Islet precursor cell (in vitro differentiated cells): Measurements from ENCODE around the gene MRPL58.
"Not testable (repeated sequence)": the region's sequence is repeated elsewhere in the genome, so short reads cannot be mapped to it uniquely, and the experiment has no call there.

Experiments
- DNase-seq: peaks from one replicate; pipeline ENCODE4 v3.0.0-alpha.2; 2018

The MRPL58 gene

GRCh38 chr17:74987909-74988711 lies 24.4 kb upstream of the MRPL58 start:
- peak; percentile 84 for DNase-seq

GRCh38 chr17:74990581-74991105 lies 21.8 kb upstream of the MRPL58 start:
- no peak for DNase-seq

- DNase-seq = no peak
These were observed 20.2 kb upstream of the MRPL58 start for GRCh38 chr17:74992223-74992622.

DNA sequence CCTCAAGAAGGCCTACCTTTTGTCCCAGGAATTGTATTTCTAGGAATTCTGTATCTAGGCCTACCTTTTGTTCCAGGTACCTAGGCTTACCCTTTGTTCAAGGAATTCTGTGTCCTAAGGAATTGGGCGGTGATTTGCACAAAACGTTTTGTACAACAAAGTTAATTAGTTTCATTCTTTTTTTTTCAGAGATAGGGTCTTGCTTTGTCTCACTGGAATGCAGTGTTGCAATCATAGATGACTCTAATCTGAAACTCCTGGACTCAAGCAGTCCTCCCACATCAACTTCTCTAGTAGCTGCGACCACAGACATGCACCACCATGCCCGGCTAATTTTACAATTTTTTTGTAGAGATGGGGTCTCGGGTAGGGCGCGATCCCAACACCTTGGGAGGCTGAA lies 18.0 kb upstream of the MRPL58 start:
- no peak for DNase-seq

DNA sequence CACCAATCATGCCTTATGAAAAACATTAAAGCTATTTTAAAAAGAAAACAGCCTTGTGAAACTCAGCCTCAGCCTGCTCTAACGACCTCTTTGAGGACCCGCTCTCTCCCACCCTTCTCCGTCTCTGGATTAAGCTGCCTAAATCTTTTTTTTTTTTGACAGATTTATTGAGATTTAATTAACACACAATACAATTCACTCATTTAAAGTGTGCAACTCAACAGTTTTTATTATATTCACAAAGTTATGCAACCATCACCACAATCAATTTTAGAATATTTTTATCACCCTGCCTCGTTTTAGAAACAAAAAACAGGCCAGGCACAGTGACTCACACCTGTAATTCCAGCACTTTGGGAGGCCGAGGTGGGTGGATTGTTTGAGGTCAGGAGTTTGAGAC lies 16.6 kb upstream of the MRPL58 start:
- DNase-seq = no peak

GRCh38 chr17:74998783-74999182 lies 13.7 kb upstream of the MRPL58 start:
- peak; percentile 48 for DNase-seq

- no peak for DNase-seq
These were observed 12.9 kb upstream of the MRPL58 start for GRCh38 chr17:74999523-74999922.

- DNase-seq = no peak
These were observed 10.3 kb upstream of the MRPL58 start for GRCh38 chr17:75001915-75002843.

GRCh38 chr17:75003070-75003956 lies 9.2 kb upstream of the MRPL58 start:
- DNase-seq = no peak

DNA sequence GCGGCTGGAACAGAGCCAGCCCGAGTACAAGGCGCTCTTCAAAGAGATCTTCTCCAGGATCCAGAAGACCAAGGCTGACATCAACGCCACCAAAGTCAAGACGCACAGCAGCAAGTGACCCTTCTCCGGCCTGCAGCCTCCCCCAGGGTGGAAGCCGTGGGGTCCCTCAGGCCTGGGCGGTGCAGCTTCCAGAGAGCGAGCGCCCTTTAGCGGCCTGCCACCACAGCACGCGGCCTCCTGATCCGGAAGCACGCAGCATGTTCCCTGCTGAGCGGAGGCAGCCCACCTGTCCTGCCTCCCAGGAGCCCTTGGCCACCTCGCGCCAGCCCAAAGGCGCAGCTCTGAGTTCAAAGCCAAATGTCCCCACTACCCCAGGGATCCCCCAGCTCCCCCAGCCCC lies 8.5 kb upstream of the MRPL58 start:
- no peak for DNase-seq

DNA sequence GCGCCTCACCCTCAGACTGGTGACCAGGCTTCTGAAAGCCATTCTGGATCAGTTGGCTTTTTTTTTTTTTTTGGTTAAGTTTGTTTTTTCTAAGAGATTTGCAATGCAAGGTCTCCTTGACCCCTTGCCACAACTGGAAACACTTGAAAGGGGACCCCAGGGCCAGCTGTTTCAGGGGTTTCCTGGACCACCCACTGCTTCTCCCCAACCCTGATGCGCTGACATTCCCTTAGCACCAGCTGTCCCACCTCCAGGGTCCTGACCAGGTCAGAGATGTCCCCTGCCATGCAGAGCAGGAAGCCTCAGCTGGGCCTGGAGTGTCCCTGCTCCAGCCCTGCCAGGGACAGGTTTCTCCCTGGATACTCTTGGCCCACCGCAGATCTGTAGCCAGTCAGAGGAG lies 8.1 kb upstream of the MRPL58 start:
- DNase-seq = no peak

DNA sequence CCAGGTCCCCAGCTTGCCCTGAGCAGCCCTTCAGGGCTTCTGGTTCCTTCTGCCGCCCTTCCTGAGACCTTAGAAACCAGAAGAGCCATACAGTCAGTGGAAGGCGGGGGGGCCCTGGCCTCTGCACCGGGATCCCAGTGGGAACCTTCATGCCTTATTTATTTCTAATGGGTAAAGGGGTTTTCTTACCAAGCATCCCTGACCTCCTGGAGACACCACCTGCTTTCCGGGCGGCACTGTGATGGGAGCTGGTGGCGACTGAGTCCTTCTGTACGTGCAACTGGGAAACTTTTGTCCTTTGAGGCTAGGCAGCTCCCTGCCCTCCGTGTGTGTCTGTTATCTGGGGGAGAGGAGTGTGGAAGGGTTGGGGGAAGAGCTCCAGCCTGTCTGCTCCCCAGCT lies 7.2 kb upstream of the MRPL58 start:
- DNase-seq = no peak

- DNase-seq = not testable (repeated sequence)
These were observed 6.4 kb upstream of the MRPL58 start for GRCh38 chr17:75006084-75006483.

DNA sequence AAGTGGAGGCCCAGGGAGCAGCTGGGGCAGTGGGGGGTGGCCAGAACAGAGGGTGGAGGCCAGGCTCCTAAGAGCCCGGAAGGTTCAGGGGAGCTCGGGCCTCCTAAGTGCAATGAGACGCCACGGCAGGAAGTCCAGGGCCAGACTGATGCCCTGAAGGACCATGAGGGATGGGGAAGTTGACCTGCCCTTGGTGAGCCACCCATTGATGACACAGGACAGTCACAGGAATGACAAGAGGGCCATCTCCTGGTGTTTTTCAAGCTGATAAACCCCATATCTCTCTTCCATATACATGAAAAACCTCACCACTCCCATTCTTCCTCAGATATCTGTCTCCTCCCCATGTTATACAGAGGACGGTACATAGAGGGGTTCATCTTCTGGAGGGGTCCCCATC lies 5.8 kb upstream of the MRPL58 start:
- DNase-seq = no peak

- DNase-seq = no peak
These were observed 4.1 kb upstream of the MRPL58 start for GRCh38 chr17:75008373-75008772.

DNA sequence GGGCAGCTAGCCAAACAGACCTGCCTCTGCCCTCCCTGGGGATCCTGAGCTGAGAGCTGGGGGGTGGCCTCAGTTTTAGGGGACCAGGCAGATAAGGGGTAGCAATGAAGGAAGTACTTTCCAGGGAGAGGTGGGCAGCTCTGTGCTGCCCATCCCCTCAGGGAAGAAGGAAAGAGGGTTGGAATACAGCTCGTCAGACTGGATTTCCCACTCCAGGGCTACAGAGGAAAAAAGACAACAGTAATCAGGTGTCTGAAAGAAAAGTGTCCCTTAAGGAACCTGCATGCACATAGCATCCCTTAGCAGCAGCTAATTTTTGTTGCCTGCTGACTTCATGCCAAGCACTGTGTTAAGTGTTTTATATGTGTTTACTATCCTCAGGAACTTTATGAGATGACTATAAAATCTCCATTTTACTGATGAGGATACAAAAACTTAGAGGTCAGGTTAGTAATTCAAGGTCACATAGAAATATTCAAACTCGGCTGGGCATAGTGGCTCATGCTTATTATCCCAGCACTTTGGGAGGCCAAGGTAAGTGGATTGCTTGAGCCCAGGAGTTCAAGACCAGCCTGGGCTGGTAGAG lies 3.2 kb upstream of the MRPL58 start:
- peak; percentile 77 for DNase-seq

- peak; percentile 90 for DNase-seq
These were observed 1.6 kb upstream of the MRPL58 start for GRCh38 chr17:75010683-75011400.

- no peak for DNase-seq
These were observed 922 bp upstream of the MRPL58 start for GRCh38 chr17:75011401-75012095.

DNA sequence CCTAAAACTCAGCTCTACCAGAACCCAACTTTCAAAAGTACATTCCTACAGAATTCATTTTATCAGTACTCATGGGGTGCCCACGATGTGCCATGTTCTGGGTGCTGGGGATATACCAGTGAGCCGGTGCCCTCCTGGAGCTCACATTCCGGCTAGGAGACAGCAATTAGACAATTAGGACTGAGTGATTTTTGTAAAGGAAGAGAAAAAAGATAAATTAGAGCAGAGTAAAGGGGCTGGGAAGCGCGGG lies 449 bp upstream of the MRPL58 start:
- no peak for DNase-seq

DNA sequence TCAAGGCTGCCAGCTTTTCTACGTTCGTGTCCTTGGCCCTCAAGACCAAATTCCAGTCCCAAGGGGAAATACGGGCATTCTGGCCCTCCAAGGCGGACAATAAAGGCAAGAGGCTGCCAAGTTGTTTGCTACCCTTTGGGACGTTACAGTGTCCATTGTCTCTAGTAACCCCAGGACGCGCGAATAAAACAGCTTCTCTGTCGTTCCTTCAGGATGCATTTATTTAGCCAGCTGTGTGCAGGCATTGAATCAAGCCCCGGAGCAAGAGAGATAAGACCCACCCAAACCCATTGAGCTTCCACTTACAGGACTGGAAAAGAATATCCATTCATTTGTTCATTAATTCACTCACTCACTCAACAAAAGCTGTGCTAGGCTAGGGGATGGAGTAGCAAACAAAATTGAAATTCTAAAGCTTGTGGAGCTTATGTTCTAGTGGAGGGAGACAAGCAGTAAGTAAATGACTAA lies 656 bp downstream of the MRPL58 start:
- DNase-seq = no peak

GRCh38 chr17:75019146-75019545 lies 6.7 kb downstream of the MRPL58 start:
- DNase-seq = no peak
